GM19035 (cell line): ENCODE data around the gene NUDT6.
"Not testable (repeated sequence)": the region's sequence is repeated elsewhere in the genome, so short reads cannot be mapped to it uniquely, and the experiment has no call there.

ENCODE experiments used
- ATAC-seq: cut with Tn5 transposase; IDR thresholded peaks from one replicate; pipeline ENCODE4 v1.9.1; 2021; ENCODE audit not compliant: unreplicated experiment

NUDT6 gene

DNA sequence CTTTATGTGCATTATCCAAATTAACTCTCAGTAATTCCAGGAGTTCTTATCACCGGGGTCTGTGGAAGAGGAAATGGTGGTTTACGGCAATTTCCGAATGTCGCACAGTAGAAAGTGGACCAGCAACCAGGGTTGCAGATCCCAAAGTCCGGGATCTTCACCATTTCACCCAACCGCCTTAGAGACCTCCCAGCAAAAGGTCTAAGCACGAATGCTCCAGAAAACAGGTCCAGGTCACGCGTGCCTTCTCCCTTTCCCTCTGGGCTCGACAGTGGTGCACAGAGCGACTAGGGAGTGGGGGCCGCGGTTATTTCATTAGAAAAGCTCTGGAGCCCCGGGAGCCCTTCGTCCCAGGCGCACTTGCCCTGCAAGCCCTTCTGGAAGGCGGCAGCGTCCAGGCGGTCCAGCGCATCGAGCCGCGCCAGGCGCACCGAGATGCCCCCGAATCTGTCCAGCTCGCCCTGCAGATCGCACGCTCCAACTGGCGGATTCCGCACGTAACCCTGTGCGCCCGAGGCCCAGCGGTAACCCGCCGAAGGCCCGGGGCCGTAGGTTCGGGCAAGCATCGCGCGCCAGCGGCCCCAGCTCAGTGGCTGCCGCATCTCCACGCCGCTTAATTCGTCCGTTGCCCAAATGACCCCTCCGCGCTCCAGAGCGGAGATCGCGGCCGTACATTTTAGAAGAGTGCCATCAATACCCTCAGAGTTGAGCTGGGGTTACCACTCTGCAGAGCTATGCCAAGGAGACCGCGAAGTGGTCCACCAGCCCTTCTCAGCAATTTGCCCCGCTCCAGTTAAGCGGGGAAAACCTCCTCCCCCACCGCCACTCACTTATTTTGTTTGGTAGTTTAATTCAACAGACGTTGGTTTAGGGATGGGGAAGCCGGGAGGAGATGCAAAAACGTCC lies at the start of gene NUDT6:
Gene NUDT6 (minus strand): TSS at position 627 of the 906 bp plus-strand sequence. CDS start 25 bp downstream, at position 602.
- peak; percentile 84 for ATAC-seq

GRCh38 chr4:122968227-122968812 lies 45.9 kb upstream of the NUDT6 start:
- no peak for ATAC-seq

DNA sequence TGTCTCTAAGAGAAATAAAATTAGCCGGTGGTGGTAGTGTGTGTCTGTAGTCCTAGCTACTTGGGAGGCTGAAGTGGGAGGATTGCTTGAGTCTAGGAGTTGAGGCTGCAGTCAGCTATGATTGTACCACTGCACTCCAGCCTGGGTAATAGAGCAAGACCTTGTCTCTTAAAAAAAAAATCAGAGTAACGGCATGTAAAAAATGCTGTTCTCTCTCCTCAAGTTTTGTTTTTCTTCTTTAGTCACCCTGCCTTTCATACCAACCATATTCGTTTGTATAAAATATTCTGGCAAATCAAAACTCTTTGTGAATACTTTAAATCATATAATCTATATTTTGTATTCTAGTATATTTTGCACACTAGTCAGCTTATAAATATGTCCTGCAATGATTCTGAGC lies 44.8 kb upstream of the NUDT6 start:
- no peak for ATAC-seq

DNA sequence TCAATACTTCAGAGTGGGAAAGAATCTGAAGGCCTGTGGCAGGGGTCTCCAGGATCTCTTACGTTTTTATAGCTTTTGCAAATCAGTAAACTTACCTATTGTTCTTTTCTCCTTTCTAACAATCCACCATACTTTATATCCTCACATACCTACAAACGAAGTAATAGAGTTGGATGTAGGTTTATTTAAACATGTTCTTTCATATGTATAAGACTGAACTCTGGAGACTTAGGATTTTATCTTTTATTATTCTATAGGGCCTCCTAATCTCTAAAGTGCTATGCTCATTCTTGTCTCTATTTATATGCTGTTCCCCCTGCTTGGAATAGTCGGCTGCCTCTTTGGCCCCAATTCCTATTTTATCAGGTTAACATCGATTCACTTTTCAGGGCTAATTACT lies 43.8 kb upstream of the NUDT6 start:
- ATAC-seq: no peak

- no peak for ATAC-seq
Observed at GRCh38 chr4:122963216-122963615, 40.8 kb upstream of the NUDT6 start.

DNA sequence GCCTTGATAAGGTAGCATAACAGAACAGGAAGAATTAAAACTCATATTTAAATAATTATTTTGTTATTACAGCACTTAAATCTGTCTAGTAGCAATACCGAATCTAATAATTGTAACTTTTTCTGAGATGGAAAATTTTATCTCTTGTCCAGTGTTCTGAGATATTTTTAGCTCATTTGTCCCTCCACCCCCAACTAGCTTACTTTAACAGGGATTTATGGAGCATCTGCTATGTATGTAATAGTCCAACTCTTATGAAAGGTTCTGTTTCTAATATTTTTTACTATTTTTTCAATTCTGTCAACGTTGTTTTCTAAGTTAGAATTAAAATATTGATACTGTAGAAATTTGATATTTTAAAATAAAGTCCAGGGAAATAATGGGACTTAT lies 38.2 kb upstream of the NUDT6 start:
- ATAC-seq: no peak

DNA sequence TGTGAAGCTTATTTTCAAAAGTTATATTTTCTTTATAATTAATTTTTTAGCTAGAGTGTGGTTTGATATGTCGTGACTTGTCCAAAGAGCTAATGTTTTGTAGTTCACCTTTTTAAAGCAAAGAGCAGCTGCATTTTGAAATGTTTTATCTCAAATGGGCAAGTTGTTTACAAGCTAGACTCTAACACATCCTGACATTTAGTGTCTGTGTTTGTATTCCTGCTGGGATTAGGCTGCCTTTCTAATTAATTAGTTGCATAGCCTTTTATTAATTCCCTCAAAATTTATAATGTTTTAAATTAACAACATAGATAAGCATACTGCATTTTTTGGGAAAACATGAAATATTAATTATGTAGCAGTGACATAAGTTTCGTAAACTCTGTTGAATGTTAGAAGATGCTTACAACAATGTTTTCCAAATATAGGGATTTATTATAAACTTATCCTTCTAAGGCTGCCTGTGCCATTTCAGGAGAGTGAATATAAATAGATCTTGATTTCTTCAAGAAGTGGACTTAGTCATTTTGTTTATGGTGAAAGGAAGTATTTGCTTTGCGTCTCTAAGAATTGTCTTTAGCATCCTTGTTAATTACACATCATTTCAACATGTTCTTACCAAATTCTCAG lies 37.7 kb upstream of the NUDT6 start:
- ATAC-seq: no peak

DNA sequence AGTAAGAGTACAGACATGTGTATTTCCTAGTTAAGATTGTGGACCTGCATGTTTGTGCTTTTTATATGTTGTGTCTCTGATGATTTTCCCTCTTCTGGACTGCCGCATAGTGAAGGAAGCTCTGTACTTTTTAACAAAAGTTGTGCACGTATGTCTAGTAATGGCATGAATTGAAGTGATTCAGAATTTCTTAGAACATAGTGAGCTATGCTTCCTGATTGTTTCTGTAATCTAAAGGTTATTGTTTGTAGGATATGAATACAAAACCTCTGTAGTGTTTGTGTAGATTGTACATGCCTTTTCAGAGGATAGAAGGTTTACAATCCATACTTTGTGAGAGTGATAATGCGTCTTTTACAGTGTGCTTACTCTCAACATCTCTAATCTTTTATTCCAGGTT lies 37.0 kb upstream of the NUDT6 start:
- ATAC-seq: no peak

GRCh38 chr4:122958505-122958904 lies 36.1 kb upstream of the NUDT6 start:
- no peak for ATAC-seq

DNA sequence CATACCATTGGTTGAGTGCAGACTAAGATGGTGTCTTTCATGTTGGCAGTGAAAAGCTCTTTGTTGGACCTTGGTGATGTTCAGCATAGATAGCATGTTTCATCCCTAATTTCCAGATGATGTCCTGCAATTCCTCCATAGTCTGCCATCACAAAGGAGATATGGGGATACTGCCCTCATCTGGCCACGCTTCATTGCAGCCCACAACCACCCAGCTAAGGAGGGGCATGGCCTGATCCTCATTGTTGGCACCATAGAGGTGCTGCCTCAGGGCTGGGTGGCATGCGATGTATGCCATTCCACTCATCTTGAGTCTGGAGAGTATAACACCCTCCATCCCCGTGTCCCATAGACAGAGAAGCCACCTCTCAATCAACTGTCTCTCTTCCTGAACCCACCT lies 31.5 kb upstream of the NUDT6 start:
- ATAC-seq: no peak

DNA sequence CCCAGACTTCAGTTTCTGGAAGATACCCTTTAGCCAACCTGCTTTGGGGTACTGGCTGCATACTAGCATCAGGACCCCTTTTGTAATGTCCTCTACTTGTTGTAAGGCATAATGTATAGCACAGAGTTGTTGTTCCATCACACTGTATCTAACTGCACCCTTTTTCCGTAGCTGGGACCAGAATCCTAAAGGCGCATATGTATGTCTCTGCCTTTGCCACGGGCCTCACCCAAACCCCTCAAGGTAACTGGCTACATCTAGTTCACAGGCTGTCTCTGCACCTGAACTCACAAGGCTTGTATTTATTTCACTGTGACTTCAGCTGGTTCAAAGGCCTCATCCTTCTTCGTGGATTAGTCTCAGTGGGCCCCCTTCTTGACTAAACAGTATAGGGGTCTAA lies 29.6 kb upstream of the NUDT6 start:
- ATAC-seq: no peak

GRCh38 chr4:122948671-122949070 lies 26.3 kb upstream of the NUDT6 start:
- ATAC-seq: no peak

DNA sequence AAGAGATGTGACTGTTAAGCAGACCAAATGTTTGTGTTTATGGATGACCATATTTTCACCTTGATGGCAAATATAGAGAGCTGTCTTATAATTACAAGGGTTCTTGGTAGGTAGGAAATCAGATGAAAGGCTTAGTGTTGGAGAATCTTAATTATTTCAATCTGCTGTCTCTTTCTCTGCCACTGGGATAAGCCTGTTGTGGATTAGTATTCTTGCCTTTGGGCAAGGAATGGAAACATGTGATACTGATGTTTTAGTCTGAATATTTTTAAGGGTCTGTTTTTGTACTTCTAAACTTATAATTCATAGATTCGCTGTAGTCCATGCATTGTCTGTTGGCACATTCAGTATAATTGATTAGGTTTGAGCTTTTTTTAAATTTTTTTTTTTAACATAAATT lies 23.7 kb upstream of the NUDT6 start:
- ATAC-seq: no peak

DNA sequence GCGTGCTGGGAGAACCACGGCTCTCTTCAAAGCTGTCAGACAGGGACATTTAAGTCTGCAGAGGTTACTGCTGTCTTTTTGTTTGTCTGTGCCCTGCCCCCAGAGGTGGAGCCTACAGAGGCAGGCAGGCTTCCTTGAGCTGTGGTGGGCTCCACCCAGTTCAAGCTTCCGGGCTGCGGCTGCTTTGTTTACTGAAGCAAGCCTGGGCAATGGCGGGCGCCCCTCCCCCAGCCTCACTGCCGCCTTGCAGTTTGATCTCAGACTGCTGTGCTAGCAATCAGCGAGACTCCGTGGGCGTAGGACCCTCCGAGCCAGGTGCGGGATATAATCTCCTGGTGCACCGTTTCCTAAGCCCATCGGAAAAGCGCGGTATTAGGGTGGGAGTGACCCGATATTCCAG lies 22.7 kb upstream of the NUDT6 start:
- not testable (repeated sequence) for ATAC-seq

GRCh38 chr4:122932763-122933162 lies 10.4 kb upstream of the NUDT6 start:
- no peak for ATAC-seq

DNA sequence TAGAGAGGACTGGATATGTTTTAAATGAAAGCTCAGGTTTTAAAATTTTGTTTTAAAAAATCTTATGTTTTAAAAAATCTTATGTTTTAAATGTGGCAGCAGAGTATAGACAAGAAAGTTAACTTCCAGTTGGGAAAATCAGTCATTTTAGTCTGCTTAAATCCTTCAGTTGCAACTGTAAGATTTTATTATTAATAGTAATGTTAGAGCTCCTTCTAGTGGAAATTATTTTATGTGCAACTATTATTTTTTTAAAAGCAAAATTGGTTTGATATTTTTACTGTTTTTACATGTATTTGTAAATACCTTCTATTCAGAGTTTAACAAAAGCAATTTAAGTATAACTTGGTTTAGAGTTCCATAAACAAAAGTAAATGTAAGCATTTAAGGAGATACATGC lies 8.5 kb upstream of the NUDT6 start:
- no peak for ATAC-seq

DNA sequence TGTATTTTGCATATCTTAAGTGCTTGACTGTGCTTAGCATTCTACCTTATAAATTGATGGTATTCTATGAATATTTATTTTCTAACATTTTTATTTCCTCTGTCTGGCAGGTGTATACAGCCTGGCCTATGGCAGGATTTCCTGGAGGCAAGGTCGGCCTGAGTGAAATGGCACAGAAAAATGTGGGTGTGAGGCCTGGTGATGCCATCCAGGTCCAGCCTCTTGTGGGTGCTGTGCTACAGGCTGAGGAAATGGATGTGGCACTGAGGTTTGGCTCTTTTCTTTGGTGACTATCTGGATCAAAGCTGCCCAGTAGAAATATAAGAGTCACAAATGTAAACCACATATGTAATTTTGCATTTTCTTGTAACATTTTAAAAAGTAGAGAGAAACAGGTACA lies 6.5 kb upstream of the NUDT6 start:
- no peak for ATAC-seq

DNA sequence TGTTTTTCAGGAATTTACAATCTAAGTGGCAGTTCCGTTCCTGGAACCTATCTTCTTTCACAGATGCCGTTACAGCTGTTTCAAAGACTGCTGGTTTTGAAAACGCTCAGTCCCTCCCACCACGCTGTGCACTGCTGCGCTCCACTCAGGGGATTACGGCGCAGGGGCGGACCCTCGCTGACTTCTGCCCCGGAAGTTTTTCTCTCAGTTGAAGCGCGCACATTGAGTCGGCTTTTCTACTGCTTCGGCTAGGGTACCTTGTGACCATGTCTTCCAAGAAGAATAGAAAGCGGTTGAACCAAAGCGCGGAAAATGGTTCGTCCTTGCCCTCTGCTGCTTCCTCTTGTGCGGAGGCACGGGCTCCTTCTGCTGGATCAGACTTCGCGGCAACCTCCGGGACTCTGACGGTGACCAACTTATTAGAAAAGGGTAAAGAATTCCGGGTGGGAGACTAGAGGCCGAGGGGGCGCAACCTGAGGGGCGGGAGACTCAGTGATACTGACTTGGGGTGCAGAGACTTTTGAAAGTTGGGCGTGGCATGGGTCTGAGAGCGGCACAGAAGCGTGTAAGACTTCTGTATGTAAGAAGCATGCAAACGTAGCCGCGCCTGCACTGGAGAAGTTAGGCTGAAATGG lies 597 bp upstream of the NUDT6 start:
- peak; percentile 97 for ATAC-seq

- ATAC-seq: no peak
Observed at GRCh38 chr4:122921300-122921699, 1.1 kb downstream of the NUDT6 start.

- no peak for ATAC-seq
Observed at GRCh38 chr4:122920473-122920872, 1.9 kb downstream of the NUDT6 start.

DNA sequence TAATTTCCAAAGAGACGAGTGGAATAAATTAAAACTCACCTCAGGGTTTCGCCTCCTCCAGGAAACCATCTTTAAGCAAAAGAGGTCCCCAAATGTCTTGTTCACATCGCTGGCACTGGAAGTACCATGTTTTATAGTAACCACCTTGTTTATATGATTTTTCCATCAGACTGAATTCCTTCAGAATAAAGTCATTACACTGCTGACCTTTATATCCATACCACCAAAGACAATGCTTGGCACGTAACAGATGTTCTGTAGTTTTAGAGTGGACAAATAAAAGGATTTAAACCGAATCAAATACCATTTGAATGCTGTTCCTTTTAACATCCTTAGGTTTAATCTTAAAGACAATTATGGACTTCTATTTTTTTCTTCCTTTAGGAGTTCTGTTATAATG lies 4.7 kb downstream of the NUDT6 start:
- ATAC-seq: no peak

- no peak for ATAC-seq
Observed at GRCh38 chr4:122914938-122915337, 7.5 kb downstream of the NUDT6 start.
